SHP77 treated with DMSO at 0.1 percent for 48 hours (cell line): Measurements from ENCODE around the gene MAML2.

ENCODE experiments used
- DNase-seq: peaks from one replicate; lab custom pipeline; 2025; lab: John Stamatoyannopoulos, UW

The MAML2 gene

DNA sequence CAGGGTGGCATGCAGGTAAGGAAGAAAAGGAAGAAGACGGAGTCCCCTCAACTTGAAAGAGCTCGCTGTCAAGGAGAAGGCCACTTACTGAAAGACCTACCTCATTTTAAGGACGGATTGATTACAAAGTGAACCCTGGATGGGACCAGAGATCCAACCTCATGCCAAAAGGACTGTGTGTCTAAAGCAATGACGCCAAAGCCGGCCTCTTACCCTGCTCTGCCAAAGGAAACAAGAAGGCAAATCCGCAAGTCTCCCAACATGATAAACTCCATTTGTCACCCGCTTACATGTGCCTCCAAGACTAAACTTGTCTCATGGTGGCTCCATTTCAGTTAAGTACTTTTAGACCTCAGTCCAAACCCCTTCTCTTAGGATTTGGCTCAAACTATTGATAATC lies 270.4 kb downstream of the MAML2 start:
- no peak for DNase-seq

DNA sequence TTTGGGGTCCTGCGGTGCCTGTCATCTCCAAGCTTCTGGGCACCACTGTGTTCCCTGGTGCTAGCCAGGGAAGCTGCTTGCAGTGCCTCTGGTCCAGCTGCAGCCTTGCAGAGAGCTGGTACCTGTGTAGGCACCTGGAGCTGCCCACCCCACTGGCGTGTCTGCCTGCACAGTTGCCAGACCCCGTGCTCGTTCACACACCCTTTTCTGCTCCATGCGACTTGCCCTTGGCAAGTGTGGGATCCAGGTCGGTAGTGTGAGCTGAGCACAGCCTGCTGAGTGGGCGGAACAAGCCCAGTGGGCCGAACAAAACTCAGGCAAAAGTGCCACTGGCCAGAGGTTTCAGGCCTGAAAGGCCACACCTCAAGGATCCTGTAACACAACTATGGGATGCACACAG lies 272.5 kb downstream of the MAML2 start:
- no peak for DNase-seq

DNA sequence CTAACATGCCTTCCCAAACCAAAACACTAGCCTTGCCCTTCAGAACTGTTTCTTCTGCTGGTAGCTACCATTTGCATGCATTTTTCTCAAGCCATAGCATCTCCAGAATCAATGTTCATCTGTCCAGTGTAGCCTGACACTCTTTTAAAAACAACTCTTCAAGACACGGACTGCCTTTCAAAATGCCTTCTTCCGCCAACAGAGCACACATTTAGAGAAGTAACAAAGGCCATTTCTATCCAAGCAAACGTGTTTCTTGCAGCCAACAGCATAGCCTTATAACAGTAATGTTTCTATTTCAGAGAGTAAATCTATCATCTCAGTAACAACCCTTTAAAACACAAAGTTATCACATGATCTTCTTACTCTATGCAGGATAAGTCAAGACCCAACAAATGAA lies 275.8 kb downstream of the MAML2 start:
- no peak for DNase-seq

DNA sequence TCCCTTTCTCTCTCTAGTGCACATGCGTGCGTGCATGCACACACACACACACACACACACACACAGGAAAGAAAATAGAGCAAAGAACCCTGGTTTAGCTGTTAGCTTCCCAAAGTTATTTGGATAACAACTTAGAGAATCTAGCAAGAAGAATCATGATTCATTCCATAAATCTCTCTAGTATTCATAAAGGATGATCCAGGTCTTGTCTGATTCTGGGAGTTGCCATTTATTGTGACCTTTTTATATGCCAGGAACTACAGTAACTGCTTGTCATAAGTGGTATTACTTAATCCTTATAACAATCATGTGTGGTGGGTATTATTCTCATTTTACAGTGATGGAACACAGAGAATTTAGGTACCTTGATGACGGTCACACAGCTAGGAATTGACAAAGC lies 277.6 kb downstream of the MAML2 start:
- DNase-seq = no peak

DNA sequence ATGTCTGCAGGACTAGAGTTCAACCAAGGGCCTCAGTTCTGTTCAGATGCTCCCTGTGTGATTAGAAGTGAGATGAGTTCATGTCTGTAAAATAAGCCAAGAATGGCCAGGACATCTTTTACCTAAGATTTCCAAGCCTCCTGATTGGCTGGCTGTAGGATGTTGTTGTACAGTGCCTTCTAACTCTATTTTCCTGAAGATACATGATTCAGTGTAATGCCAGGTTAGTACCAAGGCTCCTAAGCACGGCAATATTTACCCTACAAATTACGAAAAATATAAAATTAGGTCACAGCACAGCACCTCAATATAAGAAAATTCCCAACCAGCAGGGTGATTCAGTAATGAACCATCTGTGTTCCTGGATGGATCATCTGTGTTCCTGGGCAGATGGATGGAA lies 279.1 kb downstream of the MAML2 start:
- DNase-seq = no peak

DNA sequence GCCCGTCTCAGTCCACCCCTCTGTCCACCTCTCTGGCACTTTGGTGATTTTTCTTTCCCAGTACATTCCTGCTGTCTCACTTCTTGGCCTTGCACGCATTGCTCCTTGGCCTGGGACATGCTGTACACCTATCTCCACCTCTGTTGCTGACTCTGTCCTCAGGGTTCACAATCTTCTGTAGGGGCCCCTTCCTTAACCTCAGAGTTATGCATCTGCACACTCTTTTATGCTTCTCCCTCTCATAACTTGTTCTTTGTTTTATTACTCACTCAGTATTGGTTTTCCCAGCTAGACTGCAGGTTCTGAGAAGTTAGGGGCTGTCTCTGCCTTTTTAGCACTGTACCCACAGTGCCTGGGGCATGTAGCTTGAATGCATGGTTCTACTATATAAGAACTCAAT lies 279.9 kb downstream of the MAML2 start:
- no peak for DNase-seq

DNA sequence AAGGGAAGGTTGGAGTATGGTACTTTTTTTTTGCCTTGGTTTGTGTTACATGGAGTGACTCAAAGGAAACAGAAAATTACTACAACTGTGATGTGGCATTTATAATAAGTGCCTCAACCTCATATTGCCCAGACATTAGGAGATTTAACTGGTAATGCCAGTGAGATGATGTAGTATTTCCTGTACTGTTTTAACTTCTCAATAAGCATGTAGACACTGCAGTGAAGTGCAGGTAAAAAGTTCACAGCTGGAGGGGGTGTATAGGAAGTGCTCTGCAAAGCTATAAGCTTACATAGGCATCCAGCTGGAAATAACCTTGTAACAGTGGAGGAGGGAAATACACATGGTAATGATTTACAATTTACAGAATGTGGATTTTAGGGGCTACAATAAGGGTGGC lies 280.9 kb downstream of the MAML2 start:
- DNase-seq = no peak

DNA sequence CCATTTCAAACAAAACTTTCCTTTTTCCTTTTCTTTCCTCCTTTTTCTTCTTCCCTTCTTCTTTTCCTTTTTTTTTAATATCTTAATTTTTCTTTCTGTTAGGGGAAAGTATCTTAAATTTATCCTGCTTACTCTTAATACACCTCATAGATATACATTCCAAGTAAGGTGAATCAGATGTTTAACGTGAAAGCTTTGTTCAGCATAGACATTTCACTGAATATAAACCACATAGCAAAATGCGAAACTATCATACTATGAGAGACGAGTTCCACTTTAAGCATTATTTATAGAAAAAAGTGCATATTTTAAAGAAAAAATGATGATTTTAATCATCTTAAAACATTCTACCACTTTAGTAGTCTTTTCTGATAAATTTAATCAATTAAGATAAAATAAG lies 281.3 kb downstream of the MAML2 start:
- no peak for DNase-seq

DNA sequence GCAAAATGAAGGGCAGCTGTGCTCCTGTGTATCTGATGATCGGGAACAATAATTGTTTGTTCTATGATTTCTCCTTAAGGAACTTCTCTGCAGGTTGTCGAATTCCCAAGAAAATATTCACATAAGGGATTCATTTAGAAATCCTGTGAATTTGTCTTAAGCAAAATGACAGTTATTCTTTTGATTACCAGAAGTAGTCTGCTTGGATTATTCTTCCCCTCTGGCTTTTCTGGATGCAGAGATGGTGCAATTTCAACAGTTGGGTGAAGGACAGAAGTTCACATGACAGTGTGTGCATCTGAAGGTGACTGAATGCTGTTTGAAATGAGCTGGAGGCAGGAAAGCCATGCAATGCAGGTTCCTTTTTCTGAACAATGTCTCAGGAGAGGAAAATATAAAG lies 281.9 kb downstream of the MAML2 start:
- no peak for DNase-seq

DNA sequence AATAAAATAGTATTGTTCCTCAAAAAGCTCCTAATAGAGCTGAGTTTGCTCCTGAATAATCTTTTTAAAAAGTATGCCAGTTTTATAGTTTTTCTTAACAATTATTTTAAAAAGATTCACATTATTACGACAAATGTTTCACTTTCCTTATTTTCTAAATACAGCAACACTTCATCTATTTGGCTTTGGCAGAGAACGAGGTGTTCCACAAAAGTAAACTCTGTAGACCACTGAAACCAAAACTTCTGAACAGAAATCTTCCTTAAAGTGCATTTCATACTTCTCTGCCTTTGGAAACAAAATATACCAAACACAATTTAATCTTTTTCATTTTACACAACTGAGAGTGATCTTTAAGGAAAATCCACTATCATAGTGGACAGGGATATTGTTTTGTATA lies 285.5 kb downstream of the MAML2 start:
- DNase-seq = no peak

DNA sequence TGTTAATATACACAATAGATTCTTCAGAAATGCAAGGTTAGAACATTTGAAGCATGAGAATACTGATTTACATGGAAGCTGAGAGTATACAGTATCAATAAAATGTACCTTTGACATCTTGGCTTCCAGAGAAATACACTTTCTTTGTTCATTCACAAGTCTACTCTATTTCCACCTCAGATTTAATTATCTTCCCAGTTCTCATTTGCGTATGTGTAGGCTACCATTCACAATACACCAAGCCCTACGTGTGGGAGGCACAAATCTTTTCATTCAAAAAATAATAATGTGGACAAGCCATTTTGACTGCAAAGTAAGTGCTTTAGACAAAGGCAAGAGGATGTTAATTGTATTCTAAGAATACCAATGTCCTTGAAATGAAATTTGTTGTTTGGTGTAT lies 286.4 kb downstream of the MAML2 start:
- no peak for DNase-seq

DNA sequence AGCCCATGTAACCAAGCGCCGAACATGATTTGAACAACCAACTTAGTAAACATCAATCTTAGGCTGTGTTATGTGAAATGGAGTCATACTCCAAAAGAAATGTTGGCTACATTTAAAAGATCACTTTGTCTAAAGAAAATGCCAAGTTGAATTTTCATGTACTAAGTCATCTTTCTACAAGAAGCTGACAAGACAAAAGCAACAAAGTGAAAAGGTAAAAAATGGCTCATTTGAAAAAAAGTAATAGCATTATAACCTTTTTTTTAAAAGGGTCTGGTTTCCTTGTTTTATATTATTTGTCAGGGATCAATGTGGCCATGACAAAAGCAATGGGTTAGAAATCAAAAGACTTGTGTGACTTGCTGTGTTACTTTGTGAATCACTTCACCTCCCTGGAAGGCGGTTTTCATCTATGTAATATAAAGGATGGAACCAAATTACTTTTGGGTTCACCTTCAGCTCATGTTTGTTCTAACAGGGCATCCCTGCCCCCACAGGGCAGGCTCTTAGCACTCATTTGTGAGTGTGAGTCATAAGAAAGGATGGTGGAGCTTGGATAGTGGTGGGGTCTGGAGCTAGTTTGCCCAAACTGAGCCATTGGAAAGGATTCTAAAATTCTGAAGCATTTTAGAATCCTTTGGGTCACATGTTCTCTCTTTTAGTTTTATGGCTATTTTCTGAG lies 287.1 kb downstream of the MAML2 start:
- DNase-seq = no peak

DNA sequence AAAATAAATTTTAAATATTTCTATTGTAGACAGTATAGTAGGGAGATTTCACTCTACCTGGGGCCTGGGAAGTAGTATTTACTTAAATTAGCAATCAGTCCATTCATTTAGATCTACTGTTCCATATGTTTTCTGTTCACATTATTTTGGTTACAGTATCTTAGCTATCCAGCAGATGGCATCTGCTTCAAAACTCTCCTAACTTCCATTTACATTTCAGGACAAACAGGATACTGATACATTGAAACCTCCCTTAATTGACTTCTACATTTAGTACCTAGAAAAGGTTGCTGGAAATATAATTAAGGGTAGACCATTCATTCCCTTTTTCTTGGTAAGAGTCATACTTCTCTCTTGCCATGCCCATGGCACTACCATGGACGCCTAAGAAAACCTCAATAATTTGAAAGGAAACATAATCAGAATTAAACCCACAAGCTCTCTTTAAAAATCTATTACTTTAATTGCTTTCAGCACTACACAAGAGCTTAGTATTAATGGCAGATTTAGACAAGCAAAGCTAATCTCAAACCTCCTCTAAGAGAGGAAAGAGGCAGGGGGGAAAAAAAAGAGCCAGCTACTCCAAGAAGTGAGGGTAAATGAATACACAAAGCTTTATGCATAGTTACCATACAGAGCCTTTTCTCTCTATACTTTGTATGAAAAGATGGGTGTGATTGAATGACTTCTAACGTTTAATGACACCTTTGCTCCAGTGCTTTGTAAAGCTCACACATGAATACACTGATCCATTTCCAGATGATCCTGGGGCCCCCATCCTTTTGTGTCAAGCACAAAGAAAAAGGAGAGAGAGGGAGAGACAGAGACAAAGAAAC lies 287.9 kb downstream of the MAML2 start:
- no peak for DNase-seq

DNA sequence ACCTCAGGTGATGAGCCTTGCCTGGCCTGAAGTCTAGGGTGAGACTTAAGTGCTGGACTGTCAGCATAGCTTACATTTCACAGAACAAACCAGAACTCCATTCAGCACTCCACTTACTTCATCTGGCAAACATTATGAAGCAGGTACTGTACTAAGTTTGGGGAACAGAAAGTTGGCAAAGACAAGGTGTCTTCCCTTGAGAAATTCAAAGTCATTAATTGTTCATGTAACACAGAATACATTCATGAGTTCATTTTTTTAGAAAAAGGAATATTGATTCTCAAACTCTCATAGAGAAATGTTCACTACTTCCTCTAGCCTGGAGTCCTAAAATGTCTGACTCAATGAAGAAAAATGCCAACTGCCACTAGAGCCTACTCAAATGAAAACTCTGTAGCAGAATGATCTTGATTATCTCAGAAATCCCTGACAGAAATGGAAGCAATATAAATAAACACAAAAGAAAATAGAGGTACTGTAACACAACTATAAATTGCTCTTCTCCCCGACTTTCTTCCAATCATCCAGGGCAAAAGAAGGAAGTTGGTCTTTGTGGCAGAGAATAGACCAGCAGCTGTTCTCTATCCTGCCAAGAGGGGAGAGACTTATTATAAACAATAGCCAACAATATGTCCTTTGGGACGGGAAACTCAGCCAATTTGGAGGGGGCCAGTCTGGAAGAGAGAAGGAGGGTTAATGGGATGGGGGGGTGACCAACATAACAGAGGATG lies 289.9 kb downstream of the MAML2 start:
- no peak for DNase-seq

DNA sequence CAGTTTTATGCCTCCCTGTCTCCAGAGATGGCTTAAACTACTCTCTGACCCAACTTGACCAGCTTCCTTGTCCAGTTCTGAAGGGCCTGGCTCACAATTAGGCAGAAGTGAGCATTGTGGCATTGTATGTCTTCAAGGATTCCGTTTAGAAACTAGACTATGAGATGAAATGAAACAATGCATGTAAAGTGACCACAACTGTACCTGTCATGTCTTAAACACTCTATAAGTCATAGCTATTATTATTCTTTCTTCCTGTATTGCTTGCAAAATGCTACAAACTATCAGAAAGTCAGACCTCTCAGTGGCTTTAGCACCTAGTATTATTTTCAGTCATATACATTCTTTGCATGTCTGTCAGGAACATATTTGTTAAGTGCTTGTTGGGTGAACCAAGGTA lies 291.2 kb downstream of the MAML2 start:
- no peak for DNase-seq

DNA sequence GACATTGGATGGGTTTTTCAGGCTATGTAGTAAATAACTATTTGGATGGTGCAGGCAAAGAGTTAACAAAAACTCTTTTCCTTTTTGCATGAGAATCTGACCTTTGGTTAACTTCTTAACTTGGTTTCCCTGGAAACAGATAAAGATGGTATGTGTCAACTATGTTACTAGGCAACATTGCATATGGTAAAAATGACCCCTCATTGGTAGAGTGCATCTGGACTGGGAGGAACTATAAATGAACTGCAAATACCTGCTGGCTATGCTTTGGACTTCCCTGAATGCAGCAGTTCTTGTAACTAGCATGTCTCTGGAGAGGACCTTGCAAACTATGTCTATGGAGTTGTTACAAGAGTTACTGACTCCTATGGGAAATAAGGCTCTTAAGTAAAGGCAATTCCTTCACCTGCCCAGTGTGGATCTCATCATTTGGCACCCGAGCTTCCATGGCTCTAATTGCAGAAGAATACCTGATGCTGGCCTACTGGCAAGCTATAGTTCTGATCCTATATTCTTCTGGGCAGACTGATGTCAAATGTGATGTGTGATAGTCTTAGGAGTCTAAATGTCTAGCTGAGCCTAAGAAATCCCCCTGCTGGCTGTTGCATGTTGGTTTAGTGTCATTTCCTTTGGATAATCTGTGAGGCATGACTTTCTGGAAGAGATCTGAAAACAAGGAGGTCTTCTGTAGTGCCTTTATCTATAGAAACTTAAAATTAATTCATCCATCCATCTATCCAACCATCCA lies 292.4 kb downstream of the MAML2 start:
- no peak for DNase-seq

DNA sequence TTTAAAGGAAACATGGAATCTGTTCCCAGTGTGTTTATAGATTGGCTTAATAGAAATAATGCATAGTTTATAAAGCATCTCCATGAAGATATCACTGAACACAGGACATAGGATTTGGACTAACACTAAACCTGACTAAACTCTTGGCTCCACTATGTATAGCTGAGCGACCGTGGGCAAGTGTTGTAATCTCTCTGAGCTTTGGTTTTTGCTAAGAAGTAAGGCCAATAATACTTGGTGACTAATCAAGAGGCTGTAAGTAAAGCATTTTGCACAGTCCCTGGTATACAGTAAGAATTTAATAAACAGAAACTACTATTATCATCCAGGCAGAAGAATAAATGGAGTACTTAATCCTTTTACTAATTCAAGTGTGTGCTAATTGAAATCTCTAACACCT lies 293.6 kb downstream of the MAML2 start:
- no peak for DNase-seq

DNA sequence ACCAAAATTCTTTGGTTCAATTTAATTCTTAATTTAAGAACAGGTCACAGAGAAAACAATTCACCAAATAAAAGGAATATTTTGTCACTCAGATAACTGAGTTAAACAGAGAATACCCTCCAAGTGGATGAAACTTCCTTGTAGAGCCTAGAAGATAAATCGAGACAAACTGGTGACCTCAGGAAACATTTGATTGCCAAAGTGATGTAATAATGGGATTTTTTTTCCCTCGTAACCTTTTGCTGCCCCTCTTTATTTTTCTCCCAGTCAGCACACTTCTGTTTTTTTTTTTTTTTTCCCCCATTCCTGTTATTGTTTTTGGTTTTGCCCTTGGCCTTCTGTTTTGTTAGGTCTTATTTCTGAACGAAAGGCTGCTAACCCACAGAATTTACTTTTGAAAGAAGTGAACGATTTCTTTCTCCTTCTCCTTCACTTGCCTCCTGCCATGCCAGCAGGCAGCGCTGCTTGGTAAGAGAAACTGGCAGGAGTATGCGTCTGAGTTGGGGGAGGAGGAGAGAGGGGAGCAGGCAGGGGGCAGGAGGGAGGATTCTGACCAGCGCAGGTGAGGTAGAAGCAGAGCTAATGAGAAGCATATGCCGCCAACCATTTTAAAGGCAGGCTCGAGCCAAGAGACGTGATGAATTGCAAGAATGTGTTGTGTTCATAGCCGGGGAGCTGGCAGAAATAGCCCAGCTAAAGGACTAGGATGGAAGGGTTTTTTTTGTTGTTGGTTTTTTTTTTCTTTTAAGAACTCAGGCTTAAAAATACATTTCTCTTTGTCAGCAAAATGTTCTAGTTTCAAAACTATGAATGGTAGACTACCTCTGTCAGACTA lies 297.2 kb downstream of the MAML2 start:
- no peak for DNase-seq

DNA sequence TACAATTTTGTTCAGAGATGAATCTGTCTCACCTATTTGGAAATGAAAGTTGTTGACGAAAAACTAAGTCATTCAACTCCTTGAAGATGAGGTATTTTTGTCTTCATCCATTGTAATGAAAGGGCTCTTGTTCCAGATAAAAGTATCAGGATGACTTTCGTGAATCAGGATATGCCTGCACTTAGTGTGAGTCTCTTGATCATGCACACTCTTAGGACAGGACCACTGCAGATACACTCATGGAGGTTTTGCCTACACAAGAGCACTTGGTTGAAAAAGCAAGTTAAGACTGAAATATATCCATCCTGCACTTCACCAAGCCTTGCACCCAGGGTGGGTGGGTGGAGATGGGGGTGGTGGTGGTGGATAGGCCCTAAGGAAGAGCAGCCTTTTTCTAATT lies 298.2 kb downstream of the MAML2 start:
- DNase-seq = no peak

DNA sequence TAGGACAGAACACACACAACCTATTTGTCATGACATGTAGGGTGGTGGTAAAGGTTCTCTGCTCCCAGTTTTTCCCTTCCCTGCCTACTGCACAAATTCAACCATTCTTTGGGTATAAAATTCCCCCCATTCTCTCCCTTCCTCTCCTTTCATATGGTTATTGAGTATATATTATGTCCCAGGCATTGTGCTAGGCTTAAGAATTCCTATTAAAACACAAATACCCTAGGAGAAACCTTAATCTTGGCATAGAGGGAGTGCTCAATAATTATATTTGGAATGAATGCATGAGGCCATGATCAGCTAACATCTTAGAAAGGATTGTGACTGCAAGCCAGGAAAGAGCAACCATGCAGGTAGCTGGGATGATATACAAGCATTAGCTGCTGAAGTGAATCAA lies 298.7 kb downstream of the MAML2 start:
- DNase-seq = no peak

DNA sequence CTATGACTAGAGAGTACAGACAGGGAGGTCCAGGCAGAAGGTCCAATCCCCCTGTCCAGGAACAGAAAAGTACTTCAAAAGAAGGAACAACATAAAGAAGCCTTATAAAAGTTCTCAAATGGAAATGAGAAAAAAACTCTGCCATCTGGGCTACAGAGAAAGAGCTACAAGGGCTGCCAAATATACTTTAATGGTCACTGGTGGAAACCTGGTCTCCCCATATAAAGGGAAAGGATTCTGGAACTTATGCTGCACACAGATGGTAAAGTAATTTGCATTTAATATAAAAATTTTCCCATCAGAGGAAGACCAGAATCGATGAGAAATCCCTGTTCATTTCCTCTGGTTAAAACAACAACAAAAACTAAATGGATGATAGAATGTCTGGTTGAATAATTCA lies 299.7 kb downstream of the MAML2 start:
- DNase-seq = no peak

DNA sequence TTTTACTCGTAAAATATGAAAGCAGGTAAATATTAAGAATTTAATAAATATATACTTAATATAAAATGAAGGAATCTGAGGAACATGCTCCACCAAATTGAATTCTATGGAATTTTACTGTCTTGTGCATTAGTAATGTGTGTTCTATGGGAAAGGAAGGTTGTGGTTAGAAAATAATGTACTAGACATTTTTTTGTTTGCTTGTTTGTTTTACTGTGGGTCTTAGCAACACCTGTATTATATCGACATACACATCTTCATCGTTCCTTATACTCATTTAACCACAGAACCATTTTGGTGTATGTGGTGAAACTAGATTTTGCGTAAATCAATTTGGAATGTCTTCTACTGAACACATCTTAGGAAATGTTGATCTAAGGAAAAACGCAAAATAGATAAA lies 304.9 kb downstream of the MAML2 start:
- DNase-seq = no peak
